Measurements from ENCODE around the gene ARHGAP45.
A peak's percentile ranks its signal among the peaks of the same experiment; 100 is the strongest.

The ARHGAP45 gene

GRCh38 chr19:1103708-1104310 lies 36.8 kb downstream of the ARHGAP45 start, which contains the start of gene GPX4:
GPX4 (plus strand) TSS chr19:1103994; CDS start chr19:1104044, 50 bp downstream.
- DNase-seq (ENCODE audit: low spot score) = peak; percentile 99

- peak; percentile 65 for DNase-seq (ENCODE audit: low spot score)
Observed at GRCh38 chr19:1104311-1105007, 37.5 kb downstream of the ARHGAP45 start.

- DNase-seq (ENCODE audit: low spot score) = peak; percentile 46
Observed at GRCh38 chr19:1105008-1105872, 38.3 kb downstream of the ARHGAP45 start.

GRCh38 chr19:1105873-1106840 lies 39.2 kb downstream of the ARHGAP45 start:
- no peak for DNase-seq (ENCODE audit: low spot score)

DNA sequence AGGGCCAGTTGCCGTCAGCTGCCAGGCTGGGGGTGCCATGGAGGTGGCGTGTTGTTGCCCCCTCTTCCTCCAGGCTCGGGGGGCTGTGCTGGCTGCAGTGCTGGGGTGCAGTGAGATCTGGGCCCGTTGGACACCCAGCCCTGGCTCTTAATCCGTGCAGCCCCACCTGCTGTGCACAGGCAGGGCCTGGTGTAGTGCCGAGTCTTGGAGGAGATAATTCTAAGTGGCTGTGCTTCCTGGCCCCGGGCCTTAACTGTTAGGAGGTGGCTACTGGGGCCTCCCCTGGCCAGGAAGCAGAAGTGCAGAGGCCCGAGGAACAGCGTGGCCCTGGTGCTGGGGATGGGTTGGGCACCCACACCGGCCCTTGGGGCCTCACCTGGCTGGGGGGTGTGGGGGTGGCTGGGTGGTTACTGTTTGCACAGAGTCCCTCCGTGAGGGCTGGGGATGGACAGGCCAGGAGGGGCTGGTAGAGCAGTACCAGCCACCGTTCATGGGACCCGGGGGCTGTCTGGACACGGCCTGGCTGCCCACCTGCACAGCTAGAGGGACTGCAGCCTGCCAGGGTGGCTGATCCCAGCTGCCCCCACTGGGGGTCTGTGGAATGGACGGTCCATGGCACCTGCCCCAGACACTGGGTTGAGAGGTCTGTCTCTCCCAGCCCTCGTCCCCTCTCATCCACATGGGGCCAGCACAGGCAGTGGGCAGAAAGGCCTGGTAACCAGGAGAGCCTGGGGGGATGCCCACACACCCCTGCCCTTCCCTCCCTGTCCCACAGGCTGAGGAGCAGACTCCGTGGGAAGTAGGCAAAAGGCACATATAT lies 40.1 kb downstream of the ARHGAP45 start:
- DNase-seq (ENCODE audit: low spot score) = no peak

DNA sequence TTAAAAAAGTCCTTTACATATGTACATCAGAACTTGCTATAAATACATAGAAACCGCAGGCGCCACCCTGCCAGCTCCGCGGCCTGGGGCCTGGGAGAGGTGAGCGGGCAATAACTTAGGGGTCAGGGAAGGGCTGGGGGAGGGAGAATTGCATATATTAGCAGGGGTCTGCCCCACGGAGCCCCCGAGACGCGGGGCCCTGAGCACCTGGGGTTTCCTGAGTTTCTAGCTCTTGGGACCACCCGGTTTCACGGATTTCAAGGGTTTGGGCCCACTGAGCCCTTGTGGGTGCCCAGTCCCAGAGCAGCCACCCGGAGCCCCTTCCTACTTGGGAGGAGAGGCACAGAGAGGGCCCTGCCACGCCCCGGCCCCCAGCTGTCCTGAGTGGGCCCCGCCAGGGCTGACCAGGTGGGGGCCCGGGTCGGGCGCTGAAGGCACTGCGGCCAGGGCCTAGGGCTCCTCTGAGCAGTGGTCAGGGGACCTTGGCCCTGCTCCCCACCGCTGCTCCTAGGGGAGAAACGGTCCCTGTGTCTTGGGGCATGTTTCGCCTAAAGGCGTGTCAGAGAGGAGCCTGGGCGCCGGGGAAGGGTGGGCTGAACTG lies 40.8 kb downstream of the ARHGAP45 start:
- no peak for DNase-seq (ENCODE audit: low spot score)

DNA sequence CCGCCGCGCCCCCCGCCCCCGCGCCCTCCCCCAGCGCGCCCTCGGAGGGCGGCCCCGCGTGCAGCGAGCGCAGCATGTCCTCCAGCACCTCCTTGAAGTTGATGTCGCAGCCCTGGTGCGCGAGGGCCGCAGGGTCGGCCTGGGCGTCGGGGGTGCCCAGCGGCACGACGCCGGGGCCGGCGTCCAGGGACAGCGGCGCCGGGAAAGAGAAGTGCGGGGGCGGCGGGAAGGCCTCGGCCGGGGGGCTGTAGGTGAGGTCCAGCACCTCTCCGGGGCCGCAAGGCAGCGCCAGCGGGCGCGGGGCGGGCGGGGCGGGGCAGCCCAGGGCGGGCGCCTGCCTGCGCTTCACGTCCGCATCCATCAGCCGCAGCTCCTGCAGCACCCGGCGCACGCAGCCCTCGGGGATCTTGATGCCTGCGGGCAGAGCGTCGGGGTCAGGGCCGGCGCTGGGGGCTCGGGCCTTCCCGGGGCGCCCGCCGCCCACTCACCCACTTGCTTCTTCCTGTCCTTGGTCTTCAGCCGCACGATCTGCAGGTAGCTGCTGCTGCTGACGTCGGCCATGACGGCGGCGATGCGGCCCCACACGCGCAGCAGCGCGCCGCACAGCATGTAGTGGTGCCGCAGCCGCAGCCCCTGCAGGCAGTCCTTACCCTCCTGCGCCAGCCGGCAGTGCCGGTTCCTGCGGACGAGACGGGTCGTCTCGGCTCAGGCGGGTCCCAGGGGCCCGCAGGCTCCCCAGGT lies 41.5 kb downstream of the ARHGAP45 start:
- DNase-seq (ENCODE audit: low spot score) = no peak

DNA sequence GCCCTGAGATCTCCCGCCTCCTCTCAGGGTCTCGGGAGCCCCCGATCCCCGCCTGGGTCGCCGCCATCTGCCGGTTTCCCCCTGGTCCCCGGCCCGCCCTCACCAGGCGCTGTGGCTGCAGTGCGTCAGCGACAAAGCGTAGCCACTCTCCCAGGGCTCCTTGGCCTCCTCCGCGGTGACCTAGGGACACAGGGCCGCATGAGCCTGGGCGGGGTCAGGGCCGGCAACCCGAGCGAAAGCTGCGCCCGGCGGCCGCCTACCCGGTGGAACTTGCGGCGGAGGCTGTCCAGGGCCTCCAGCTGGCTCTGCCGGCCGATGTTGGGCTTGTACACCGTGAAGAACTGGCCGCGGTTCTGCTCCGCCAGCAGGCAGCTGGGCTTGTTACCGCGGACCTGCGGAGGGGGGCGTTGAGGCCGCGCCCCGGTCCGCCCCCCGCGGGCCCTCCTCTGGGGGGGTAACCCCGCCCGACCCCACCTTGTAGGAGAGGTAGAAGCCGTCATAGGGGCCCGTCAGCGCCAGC lies 42.1 kb downstream of the ARHGAP45 start:
- DNase-seq (ENCODE audit: low spot score) = no peak

DNA sequence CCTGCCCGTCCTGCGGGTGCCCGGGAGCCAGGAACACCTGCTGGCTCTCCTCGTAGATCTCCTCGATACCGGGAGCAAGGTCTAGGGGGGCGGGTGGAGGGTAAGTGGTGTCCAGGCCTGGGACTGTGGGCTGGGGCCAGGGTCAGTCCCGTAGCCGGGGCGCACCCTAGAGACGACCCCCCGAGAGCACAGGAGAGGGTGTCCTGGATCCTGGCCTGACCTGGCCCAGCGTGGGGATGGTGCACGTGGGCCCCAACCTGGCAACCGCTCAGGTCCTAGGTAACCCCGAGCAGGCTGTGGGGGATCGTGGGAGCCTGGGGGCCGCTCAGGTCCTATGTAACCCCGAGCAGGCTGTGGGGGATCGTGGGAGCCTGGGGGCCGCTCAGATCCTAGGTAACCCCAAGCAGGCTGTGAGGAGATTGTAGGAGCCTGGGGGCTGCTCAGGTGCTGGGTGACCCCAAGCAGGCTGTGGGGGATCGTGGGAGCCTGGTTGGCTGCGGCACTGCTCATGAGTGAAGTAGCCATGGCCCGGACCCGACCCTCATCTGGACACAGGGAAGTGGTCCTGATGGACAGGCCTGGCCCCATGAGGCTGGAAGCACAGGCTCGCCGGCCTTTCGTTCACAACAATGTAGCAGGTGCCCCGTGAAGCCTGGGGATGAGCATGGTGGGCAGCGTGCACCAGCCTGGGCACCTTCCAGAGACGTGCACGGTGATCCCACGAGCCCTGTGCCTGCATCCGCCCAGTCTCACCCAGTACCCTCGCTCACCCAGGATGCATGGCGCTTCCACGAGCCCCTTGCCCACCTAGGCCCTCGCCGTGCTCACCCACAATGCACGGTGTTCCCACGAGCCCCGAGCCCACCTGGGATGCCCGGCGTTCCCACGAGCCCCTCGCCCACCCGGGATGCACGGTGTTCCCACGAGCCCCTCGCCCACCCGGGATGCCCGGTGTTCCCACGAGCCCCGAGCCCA lies 43.0 kb downstream of the ARHGAP45 start:
- no peak for DNase-seq (ENCODE audit: low spot score)

DNA sequence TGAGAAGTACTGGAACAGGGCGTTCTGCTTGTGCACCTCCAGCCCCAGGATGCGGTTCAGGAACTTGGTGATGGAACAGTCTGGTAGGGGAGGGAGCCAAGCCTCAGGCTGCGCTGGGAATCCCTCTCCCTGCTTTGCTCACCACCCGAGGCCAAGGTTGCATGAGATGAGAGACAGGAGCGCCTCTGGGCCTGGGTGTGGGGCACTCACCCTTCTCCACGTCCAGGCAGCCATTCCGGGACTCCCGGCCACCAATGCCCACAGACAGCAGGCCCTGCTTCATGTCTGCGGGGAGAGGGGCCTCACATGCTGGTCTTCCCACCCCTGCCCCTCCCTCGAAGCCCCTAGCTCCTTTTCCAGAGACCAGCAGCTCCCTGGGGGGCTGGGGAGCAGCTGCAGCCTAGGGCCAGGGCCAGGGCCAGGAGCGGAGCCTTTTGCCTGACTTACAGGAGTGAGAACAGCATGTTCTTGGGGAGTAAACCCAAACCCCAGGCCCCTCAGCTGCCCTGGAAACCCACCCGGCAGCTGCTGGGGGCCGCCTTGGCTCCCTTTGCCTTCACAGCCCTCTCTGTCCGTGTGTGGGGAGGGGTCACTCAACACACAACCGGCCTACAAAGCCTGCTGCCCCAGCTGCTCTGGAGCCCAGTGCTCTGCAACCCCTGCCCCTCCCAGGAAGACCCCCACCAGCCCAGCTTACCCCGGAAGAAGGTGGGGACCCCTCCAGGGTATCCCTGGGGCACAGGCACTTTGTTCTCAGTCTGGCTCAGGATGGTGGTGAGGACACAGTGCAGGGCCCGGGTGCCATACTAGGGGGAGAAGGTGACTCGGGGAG lies 44.1 kb downstream of the ARHGAP45 start:
- DNase-seq (ENCODE audit: low spot score) = no peak

DNA sequence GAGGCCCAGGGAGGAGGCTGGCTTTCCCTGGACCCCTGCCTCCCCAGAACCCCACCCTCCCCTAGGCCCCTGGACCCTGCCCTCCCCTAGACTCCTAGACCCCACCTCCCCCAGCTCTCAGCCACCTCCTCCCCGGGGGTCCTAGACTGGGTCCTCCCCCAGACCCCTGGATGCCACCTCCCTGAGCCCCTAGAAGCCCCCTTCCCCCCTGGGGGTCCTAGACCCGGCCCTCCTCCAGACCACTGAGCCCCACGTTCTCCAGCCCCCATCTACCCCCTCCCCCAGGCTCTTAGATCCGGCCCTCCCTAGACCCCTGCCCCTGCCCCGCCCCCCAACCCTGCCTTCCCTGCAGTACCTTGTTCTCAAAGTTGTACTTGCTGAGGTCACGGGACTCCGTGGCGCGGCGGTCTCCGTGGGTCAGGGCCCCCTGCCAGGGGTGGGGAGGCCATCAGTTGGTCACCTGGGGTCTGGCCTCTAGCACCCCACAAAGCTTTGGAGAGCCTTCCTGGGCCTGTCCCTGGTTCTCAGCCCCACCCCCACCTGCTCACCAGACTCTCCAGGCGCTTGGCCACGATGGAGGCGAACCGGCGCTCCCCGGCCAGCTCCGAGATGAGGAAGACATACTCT lies 44.8 kb downstream of the ARHGAP45 start:
- no peak for DNase-seq (ENCODE audit: low spot score)

GRCh38 chr19:1112268-1113029 lies 45.5 kb downstream of the ARHGAP45 start:
- DNase-seq (ENCODE audit: low spot score) = no peak

DNA sequence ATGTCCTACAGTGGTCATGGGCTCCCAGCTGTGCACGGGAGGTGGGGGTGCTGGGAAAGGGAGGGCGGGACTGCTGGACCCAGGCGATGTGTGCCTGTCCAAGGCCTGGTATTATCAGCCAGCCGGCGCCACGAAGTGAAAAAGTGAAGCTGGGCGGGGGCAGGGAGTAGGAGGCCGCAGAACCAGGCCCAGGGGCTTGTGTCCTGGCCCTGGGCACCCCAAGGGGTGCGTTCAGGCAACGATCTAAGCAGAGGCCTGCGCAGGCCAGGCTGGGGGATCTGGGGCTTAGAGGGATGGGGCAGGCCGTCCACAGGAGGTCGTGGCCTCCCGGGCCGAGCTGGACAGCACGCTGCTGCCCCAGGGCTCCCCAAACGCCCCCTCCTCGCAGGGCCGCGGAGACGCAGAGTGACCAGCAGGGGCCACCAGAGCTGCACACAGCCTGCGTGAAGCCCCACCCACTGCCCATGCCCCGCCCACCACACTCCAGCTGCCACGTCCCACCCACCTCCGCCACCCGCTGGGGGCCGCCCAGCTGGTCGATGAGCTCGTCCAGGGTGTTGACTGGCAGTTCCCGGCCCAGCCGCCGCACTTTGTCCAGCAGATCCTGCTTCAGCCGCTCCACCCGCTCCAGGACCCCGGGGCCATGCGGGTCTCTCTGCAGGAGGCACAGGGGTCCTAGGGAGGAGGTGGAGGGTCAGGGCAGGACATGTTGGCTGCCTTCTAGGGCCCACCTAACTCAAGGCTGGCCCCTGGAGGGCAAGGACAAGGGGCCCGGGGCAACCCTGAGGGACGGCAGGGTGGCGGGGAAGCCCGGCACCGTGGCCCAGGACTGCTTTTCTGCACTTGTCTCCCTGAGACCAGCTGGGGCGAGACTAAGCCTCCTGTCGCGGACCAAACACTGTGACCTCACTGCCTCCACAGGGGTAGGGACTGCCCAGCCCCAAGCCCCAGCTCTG lies 46.3 kb downstream of the ARHGAP45 start:
- DNase-seq (ENCODE audit: low spot score) = peak; percentile 91

- no peak for DNase-seq (ENCODE audit: low spot score)
Observed at GRCh38 chr19:1113986-1114483, 47.1 kb downstream of the ARHGAP45 start.

Measured in SK-N-DZ (cell line).